ENCODE measurements around the gene GABRB3. TPM values are rescaled to one million over a fixed set of nuclear protein-coding genes. Genes with fewer than 3 reads are reported as not detected.

Gene GABRB3
- total RNA-seq, 1 donor from 2014 or later, result 2.2 TPM

GRCh38 chr15:26644948-26645347 is 127.9 kb downstream of the GABRB3 start:
- intact Hi-C loops (cut with DNase I), result no loop called here
- ATAC-seq (no peak), DNase-seq (ENCODE audit: missing footprints) (no peak)

- DNase-seq (ENCODE audit: missing footprints), result no peak
- intact Hi-C loops (cut with DNase I), result no loop called here
- ATAC-seq, result peak; percentile 39
Measured at GRCh38 chr15:26641144-26641543, 131.7 kb downstream of the GABRB3 start.

- intact Hi-C loops (cut with DNase I), result no loop called here
- no peak for ATAC-seq
- no peak for DNase-seq (ENCODE audit: missing footprints)
Measured at GRCh38 chr15:26640601-26641000, 132.3 kb downstream of the GABRB3 start.

- intact Hi-C loops (cut with DNase I), result no loop called here
- ATAC-seq (no peak), DNase-seq (ENCODE audit: missing footprints) (no peak)
Measured at GRCh38 chr15:26639966-26640365, 132.9 kb downstream of the GABRB3 start.

- intact Hi-C loops (cut with DNase I), result no loop called here
- no peak for DNase-seq (ENCODE audit: missing footprints)
- ATAC-seq, result no peak
Measured at GRCh38 chr15:26635614-26636013, 137.3 kb downstream of the GABRB3 start.

DNA sequence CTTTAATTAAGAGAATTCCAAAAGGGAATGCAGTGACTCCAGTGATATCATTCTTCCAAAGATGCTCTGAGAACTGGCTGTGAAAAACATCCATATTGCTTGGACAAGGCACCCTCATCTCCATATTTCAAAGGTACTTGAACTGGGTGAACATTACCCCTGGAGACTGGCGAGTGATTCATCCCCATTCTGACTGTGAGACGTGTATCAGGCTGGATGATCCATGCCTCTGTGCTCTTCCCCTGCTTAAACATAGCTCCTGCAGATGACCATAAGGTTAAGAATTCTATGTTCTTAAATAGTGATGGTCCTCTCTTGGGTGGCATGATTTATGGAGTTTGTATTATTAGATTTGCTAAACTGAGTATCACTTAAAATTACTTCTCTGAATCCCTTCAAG is 137.8 kb downstream of the GABRB3 start:
- ATAC-seq (no peak), DNase-seq (ENCODE audit: missing footprints) (no peak)
- intact Hi-C loops (cut with DNase I), result no loop called here

DNA sequence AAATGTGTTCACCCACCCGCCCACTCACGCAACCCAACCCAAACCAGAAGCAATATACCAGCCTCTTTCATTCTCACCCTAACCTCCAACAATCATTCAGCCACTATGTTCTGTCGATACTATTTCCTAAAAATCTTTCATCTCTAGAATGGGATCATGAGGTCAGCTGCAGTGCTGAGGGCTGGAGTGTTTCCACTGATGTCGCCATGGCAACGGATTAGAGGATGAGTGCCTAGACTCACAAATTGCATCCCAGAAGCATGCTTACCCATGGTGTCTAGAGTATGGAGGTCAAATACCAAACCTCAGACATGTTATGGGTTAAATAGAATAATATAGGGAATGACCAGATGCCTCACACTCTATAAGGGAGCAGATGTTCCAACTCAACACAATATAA is 138.5 kb downstream of the GABRB3 start:
- intact Hi-C loops (cut with DNase I), result no loop called here
- no peak for DNase-seq (ENCODE audit: missing footprints)
- ATAC-seq, result no peak

DNA sequence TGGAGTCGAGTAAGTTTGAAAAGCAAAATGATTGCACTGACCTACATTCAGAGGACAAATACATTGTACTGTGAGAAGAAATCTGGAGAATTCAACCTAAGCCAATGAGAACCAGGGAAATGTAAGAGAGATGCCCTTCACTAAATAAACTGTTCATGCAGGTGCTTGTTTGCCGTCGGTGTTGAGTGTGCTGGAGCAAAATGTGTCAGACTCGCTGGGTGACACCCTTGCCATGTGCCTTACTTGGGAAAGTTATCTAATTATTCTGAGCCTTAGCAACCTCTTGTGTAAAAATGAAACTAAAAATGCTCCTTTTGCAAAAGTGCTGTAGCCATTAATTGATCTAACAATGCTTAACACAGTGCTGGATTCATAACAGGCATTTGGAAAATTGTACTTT is 140.4 kb downstream of the GABRB3 start:
- intact Hi-C loops (cut with DNase I), result no loop called here
- no peak for ATAC-seq
- DNase-seq (ENCODE audit: missing footprints), result no peak

- intact Hi-C loops (cut with DNase I), result no loop called here
- DNase-seq (ENCODE audit: missing footprints) (no peak), ATAC-seq (no peak)
Measured at GRCh38 chr15:26631894-26632293, 141.0 kb downstream of the GABRB3 start.

GRCh38 chr15:26630857-26631256 is 142.0 kb downstream of the GABRB3 start:
- intact Hi-C loops (cut with DNase I), result no loop called here
- no peak for ATAC-seq

DNA sequence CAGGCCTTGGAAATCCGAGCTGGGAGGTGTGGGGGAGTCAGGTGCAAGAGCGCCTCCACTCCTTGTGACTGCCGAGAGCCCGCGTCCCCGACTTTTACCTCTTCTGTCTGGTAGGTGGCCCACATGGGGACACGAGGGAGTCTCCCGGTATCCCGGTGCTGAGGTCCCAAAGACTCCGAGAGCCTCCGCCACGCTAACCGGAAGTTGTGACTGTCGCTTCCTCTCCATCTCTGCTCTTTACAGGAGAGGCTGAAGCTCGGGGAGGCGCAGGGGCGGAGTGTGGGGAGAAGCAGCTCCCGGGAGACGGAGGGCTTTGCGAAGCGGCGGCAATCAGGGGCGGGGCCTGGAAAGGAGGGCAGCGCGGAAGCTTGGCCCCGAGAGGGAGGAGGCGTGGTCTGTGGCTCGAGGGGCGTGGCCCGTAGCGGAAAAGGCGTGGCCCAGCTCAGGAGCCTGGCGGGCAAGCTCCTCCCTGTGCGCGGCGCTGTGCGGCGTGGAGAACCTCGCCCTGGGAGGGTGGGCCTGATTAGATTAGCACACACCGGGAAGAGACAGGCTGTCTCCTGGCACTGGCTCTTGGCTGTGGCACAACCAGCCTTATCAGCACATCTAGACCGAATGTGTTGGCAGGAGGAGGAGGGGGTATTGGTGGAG is 143.9 kb downstream of the GABRB3 start:
- peak; percentile 95 for ATAC-seq
- peak; percentile 78 for DNase-seq (ENCODE audit: missing footprints)
- intact Hi-C loops (cut with DNase I), result no loop called here

More at GRCh38 chr15:26630857-26631256, 142.0 kb downstream of the GABRB3 start:
- no peak for DNase-seq (ENCODE audit: missing footprints)

GRCh38 chr15:26628071-26628470 is 144.8 kb downstream of the GABRB3 start:
- DNase-seq (ENCODE audit: missing footprints) (no peak), ATAC-seq (no peak)
- intact Hi-C loops (cut with DNase I), result no loop called here

DNA sequence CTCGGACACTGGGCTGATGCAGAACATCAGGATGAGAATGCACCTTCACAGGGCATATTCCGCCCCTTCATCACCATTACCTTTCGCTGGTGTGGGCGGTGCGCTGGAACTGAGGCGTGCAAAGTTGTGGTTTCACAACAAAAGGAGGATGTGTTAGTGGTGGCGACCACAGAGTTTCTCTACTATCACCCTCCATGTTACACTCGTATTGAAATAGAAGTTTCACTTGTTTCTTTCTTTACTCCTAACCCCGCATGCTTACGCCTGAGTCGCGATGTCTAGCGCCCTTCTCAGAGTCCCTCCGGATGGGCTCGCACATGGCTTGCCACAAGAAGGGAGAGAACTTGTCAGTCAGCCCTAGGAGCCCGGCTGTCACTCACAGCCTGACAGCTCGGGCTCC is 148.7 kb downstream of the GABRB3 start:
- ATAC-seq (no peak), DNase-seq (ENCODE audit: missing footprints) (no peak)
- intact Hi-C loops (cut with DNase I), result no loop called here

- intact Hi-C loops (cut with DNase I), result no loop called here
- no peak for DNase-seq (ENCODE audit: missing footprints)
- ATAC-seq, result no peak
Measured at GRCh38 chr15:26623071-26623470, 149.8 kb downstream of the GABRB3 start.

DNA sequence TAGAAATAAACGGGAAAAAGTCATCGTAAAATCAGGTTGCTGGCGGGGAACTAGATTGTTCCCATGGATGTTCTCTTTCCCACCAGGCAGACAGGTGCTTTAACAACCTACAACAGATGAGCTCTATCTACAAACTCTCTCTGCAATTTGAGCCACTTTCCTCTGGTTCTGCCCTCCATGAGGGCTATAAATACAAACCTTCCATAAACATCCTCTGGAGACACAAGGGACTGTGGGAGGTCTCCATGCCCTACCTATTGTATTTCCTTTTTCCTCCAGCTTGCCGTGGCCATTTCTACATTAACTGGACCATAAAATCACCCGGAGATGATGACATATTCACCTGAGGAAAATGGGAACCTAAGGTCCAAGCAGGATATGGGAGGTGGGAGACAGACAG is 151.1 kb downstream of the GABRB3 start:
- ATAC-seq (no peak), DNase-seq (ENCODE audit: missing footprints) (no peak)
- intact Hi-C loops (cut with DNase I), result no loop called here

- intact Hi-C loops (cut with DNase I), result no loop called here
- no peak for ATAC-seq
- DNase-seq (ENCODE audit: missing footprints), result no peak
Measured at GRCh38 chr15:26620528-26621458, 152.1 kb downstream of the GABRB3 start.

DNA sequence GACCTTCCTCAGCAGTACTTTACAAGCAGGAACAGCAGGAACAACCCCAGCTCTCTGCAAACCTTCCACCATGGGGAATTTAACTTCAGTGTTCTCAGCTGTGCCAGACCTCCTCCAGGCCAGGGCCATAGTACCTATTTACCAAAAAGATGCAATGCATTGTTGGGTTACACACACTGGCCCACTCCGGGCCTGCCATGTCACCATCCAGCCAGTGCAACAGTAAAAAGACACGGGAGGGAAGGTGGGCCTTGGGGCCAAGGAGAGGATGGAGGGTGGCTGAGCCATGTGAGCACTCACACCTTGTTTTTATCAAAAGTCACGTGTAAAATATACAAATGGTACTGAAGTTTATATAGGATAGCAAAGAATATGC is 157.0 kb downstream of the GABRB3 start:
- ATAC-seq, result no peak
- intact Hi-C loops (cut with DNase I), result no loop called here

DNA sequence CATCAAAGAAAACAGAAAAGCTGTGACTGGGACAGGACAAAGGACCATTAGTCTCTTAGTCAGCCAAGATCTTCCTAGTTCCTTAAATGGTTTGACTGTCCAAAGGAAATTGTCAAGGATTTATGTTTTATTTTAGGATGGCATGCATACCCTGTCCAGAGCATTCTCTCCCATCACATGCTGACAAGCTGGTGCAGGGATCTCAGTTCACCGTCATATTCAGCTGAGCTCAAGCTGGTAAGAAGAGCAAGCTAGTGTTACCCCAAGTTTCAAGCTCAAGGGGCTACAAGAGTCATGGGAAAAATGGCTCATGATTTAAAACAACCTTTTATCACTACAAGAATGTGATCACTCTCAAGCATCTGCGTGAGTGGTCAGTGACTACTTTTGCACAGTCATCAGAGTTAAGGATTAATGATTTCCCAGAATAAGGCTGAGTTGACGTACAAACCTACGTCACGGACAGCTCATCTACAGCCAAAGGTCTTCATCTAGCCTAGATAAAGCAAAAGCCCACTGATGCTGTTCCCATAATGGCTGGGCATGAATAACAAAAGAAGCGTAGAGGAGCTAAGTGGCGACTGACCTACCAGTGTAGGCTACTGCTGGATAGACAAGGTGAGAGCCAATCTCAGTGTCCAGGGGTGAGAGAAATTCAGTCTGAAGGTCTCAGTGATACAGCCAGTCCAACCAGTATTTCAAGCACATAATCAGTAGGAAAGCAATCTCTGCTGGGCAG is 157.5 kb downstream of the GABRB3 start:
- ATAC-seq (no peak), DNase-seq (ENCODE audit: missing footprints) (no peak)
- intact Hi-C loops (cut with DNase I), result no loop called here

More for the DNA sequence above, 157.0 kb downstream of the GABRB3 start:
- DNase-seq (ENCODE audit: missing footprints), result no peak

GRCh38 chr15:26614734-26615133 is 158.1 kb downstream of the GABRB3 start:
- ATAC-seq (no peak), DNase-seq (ENCODE audit: missing footprints) (no peak)
- intact Hi-C loops (cut with DNase I), result no loop called here

- DNase-seq (ENCODE audit: missing footprints) (no peak), ATAC-seq (no peak)
- intact Hi-C loops (cut with DNase I), result no loop called here
Measured at GRCh38 chr15:26598704-26599103, 174.2 kb downstream of the GABRB3 start.

Measured in Right ventricle myocardium inferior (tissue), 1 donor.